Keratinocyte (primary cell): ENCODE data around the gene NDUFAF3. TPM values are rescaled to one million over a fixed set of nuclear protein-coding genes. Genes with fewer than 3 reads are reported as not detected.

ENCODE experiments used
- DNase-seq: peaks from one replicate; pipeline ENCODE4 v3.0.0-alpha.2; 2011; ENCODE audit warnings: low read depth, missing footprints, low spot score
- FAIRE-seq: peaks from 2 replicates; lab custom pipeline; 2011; peaks lifted over from hg19 to GRCh38; lab: Jason Lieb, UNC
- H2AFZ ChIP-seq: 2 replicates; pipeline ENCODE4 v1.6.0; 2012; ENCODE audit warnings: low read length, control low read depth, inconsistent platforms; ENCODE audit not compliant: control insufficient read depth
- H3K27ac ChIP-seq: 2 replicates; pipeline ENCODE4 v1.5.1; 2011; ENCODE audit warnings: low read length; ENCODE audit not compliant: control insufficient read depth, insufficient read depth
- H3K27me3 ChIP-seq: 3 replicates; pipeline ENCODE4 v1.6.0; 2011; ENCODE audit warnings: low read length; ENCODE audit not compliant: control insufficient read depth, insufficient read depth; ENCODE audit errors: extremely low read depth
- H3K36me3 ChIP-seq, 2 experiments: 2 replicates in 1 of 2; 3 replicates in 1 of 2; pipeline ENCODE4 v1.5.1; 2011; ENCODE audit warnings: low read length in 2 of 2, mild to moderate bottlenecking in 1 of 2; ENCODE audit not compliant: control insufficient read depth in 2 of 2, insufficient read depth in 2 of 2; ENCODE audit errors: extremely low read depth in 1 of 2
- H3K4me1 ChIP-seq: 3 replicates; pipeline ENCODE4 v1.5.1; 2011; ENCODE audit warnings: low read length; ENCODE audit not compliant: control insufficient read depth, insufficient read depth; ENCODE audit errors: extremely low read depth
- H3K4me2 ChIP-seq: 3 replicates; pipeline ENCODE4 v1.6.0; 2011; ENCODE audit warnings: low read depth, low read length; ENCODE audit not compliant: control insufficient read depth, insufficient read depth; ENCODE audit errors: extremely low read depth
- H3K4me3 ChIP-seq, 3 experiments: fragments of 200-600 bp in 1 of 3; sonication (generic) in 1 of 3; 2 replicates in 2 of 3; 3 replicates in 1 of 3; pipeline ENCODE4 v1.5.1; 2011 to 2016; ENCODE audit warnings: low read length in 3 of 3, mild to moderate bottlenecking in 3 of 3, control low read depth in 2 of 3, inconsistent platforms in 1 of 3, low read depth in 1 of 3, mixed read lengths in 1 of 3, mixed run types in 1 of 3, moderate library complexity in 1 of 3; ENCODE audit not compliant: control insufficient read depth in 2 of 3, insufficient read depth in 2 of 3; ENCODE audit errors: extremely low read depth in 1 of 3
- H3K79me2 ChIP-seq: 2 replicates; pipeline ENCODE4 v1.6.0; 2012; ENCODE audit warnings: low read length; ENCODE audit not compliant: control insufficient read depth, insufficient read depth
- H3K9ac ChIP-seq: 3 replicates; pipeline ENCODE4 v1.6.0; 2011; ENCODE audit warnings: low read length; ENCODE audit not compliant: control insufficient read depth, insufficient read depth; ENCODE audit errors: extremely low read depth
- H3K9me1 ChIP-seq: 3 replicates; pipeline ENCODE4 v1.6.0; 2011; ENCODE audit warnings: low read length; ENCODE audit not compliant: control insufficient read depth, insufficient read depth; ENCODE audit errors: extremely low read depth
- H3K9me3 ChIP-seq: 2 replicates; pipeline ENCODE4 v1.5.1; 2012; ENCODE audit warnings: low read depth, low read length; ENCODE audit not compliant: control insufficient read depth
- H4K20me1 ChIP-seq: 3 replicates; pipeline ENCODE4 v1.6.0; 2011; ENCODE audit warnings: low read length; ENCODE audit not compliant: control insufficient read depth, insufficient read depth; ENCODE audit errors: extremely low read depth
- EZH2 ChIP-seq: IDR thresholded peaks from one replicate; pipeline ENCODE4 v1.6.1; 2012; ENCODE audit warnings: inconsistent platforms, mild to moderate bottlenecking, low read length, moderate library complexity
- dilution Hi-C: fragments of 300-500 bp; cut with MboI; formaldehyde crosslinking; loops from one replicate; pipeline ENCODE4 v1.7.0; 2020; ENCODE audit warnings: low sequenced_read_pairs; ENCODE audit not compliant: extremely low pct_ligation_motif_present
- polyA plus RNA-seq, 5 experiments: library from polyadenylated mRNA; depleted of rRNA in 3 of 5; stranded (reverse) in 3 of 5; stranded (forward) in 1 of 5; unstranded in 1 of 5; fragments of >200 nt; gene quantifications; 1 replicate in 1 of 5; 2 replicates in 3 of 5; 3 replicates in 1 of 5; pipeline versions ENCODE4 v1.2.1 to v1.2.3, GENCODE V29; 2011 to 2012; ENCODE audit warnings: missing spikeins in 2 of 5, low read depth in 1 of 5, low replicate concordance in 1 of 5
- TF ChIP-seq, protein P1 (sequence below), 3 experiments: IDR thresholded peaks in 1 of 3; conservative IDR thresholded peaks in 1 of 3; optimal IDR thresholded peaks in 1 of 3; 2 replicates in 2 of 3; 3 replicates in 1 of 3; pipeline versions ENCODE3 to v1.5.1; 2011; ENCODE audit warnings: low read length in 3 of 3, mild to moderate bottlenecking in 3 of 3, moderate library complexity in 2 of 3, control low read depth in 1 of 3, inconsistent platforms in 1 of 3; ENCODE audit not compliant: insufficient read depth in 2 of 3; ENCODE audit errors: extremely low read depth in 1 of 3

The NDUFAF3 gene
- polyA plus RNA-seq, 1 donor (not counting 4 experiments of a cell fraction or from before 2014, with no cell fraction given) = 38.3 TPM

DNA sequence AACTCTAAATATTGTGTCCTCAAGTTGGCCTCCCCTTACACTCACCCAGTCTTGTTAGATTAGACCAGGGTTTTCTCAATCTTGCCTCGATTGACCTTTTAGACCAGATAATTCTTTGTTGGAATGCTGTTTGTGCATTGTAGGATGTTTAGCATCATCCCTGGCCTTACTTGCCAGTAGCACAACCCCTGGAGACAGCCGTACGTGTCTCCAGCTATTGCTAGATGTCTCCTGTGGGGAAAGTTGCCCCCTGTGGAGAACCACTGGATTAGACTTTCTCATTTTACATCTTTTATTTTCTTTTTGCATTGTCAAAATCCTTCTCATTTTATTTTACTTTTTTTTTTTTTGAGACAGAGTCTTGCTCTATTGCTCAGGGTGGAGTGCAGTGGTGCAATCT is 12.5 kb upstream of the NDUFAF3 start:
- no peak overlapping the region for H2AFZ ChIP-seq
- H3K27ac ChIP-seq = no peak overlapping the region
- no peak for FAIRE-seq
- H3K27me3 ChIP-seq = no peaks in the 10 kb centered on the region
- H3K4me2 ChIP-seq = no peak overlapping the region
- H3K4me1 ChIP-seq = peaks cover 23% of the 10 kb centered on the region
- H3K36me3 ChIP-seq = peaks cover 5 to 29% of the 10 kb centered on the region in 2 experiments
- H3K9ac ChIP-seq = no peak overlapping the region
- H4K20me1 ChIP-seq = peaks cover 21% of the 10 kb centered on the region
- no peak overlapping the region for H3K4me3 ChIP-seq
- no peak for DNase-seq
- H3K79me2 ChIP-seq = peaks cover 48% of the 10 kb centered on the region
- no peaks in the 10 kb centered on the region for H3K9me3 ChIP-seq
- dilution Hi-C loops = no loop called here
- TF ChIP-seq EZH2 = no peak
- TF ChIP-seq, protein P1, sequence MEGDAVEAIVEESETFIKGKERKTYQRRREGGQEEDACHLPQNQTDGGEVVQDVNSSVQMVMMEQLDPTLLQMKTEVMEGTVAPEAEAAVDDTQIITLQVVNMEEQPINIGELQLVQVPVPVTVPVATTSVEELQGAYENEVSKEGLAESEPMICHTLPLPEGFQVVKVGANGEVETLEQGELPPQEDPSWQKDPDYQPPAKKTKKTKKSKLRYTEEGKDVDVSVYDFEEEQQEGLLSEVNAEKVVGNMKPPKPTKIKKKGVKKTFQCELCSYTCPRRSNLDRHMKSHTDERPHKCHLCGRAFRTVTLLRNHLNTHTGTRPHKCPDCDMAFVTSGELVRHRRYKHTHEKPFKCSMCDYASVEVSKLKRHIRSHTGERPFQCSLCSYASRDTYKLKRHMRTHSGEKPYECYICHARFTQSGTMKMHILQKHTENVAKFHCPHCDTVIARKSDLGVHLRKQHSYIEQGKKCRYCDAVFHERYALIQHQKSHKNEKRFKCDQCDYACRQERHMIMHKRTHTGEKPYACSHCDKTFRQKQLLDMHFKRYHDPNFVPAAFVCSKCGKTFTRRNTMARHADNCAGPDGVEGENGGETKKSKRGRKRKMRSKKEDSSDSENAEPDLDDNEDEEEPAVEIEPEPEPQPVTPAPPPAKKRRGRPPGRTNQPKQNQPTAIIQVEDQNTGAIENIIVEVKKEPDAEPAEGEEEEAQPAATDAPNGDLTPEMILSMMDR (optimal IDR thresholded peaks at IDR 0.05 in 1 of 3, IDR thresholded peaks at IDR 0.05 in 1 of 3, conservative IDR thresholded peaks at IDR 0.05 in 1 of 3; ENCODE audit: extremely low read depth in 1 of 3, insufficient read depth in 2 of 3, low read length in 3 of 3) = no peak
- H3K9me1 ChIP-seq = peaks cover 13% of the 10 kb centered on the region

DNA sequence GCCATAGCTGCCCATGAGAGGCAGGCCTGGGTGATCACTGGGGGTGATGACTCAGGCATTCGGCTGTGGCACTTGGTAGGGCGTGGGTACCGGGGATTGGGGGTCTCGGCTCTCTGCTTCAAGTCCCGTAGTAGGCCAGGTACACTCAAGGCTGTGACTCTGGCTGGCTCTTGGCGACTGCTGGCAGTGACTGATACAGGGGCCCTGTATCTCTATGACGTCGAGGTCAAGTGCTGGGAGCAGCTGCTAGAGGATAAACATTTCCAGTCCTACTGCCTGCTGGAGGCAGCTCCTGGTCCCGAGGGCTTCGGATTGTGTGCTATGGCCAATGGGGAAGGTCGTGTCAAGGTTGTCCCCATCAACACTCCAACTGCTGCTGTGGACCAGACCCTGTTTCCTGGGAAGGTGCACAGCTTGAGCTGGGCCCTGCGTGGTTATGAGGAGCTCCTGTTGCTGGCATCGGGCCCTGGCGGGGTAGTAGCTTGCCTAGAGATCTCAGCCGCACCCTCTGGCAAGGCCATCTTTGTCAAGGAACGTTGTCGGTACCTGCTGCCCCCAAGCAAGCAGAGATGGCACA is 9.4 kb upstream of the NDUFAF3 start:
- Histone ChIP-seq H3K4me1 (peaks cover 22% of the 10 kb centered on the region), H3K4me2 (no peak overlapping the region), H3K4me3 (no peak overlapping the region), H3K27ac (no peak overlapping the region), H3K27me3 (no peaks in the 10 kb centered on the region), H3K9ac (no peak overlapping the region), H3K79me2 (peaks cover 47% of the 10 kb centered on the region), H3K9me3 (no peaks in the 10 kb centered on the region), H3K36me3 (peaks cover 15 to 52% of the 10 kb centered on the region in 2 experiments), H3K9me1 (peaks cover 15% of the 10 kb centered on the region), H4K20me1 (peaks cover 27% of the 10 kb centered on the region), H2AFZ (no peak overlapping the region)
- no peak for FAIRE-seq
- DNase-seq = no peak
- dilution Hi-C loops = no loop called here
- TF ChIP-seq EZH2 = no peak
- TF ChIP-seq, protein P1 (optimal IDR thresholded peaks at IDR 0.05 in 1 of 3, IDR thresholded peaks at IDR 0.05 in 1 of 3, conservative IDR thresholded peaks at IDR 0.05 in 1 of 3; ENCODE audit: extremely low read depth in 1 of 3, insufficient read depth in 2 of 3, low read length in 3 of 3) = no peak
